Keratinocyte (primary cell): Measurements from ENCODE around the gene NFATC3. TPM values are rescaled to one million over a fixed set of nuclear protein-coding genes. Genes with fewer than 3 reads are reported as not detected.

Experiments
- DNase-seq: peaks from one replicate; pipeline ENCODE4 v3.0.0-alpha.2; 2011; ENCODE audit warnings: low read depth, missing footprints, low spot score
- FAIRE-seq: peaks from 2 replicates; lab custom pipeline; 2011; peaks lifted over from hg19 to GRCh38; lab: Jason Lieb, UNC
- H2AFZ ChIP-seq: 2 replicates; pipeline ENCODE4 v1.6.0; 2012; ENCODE audit warnings: low read length, control low read depth, inconsistent platforms; ENCODE audit not compliant: control insufficient read depth
- H3K27ac ChIP-seq: 2 replicates; pipeline ENCODE4 v1.5.1; 2011; ENCODE audit warnings: low read length; ENCODE audit not compliant: control insufficient read depth, insufficient read depth
- H3K27me3 ChIP-seq: 3 replicates; pipeline ENCODE4 v1.6.0; 2011; ENCODE audit warnings: low read length; ENCODE audit not compliant: control insufficient read depth, insufficient read depth; ENCODE audit errors: extremely low read depth
- H3K36me3 ChIP-seq, 2 experiments: 2 replicates in 1 of 2; 3 replicates in 1 of 2; pipeline ENCODE4 v1.5.1; 2011; ENCODE audit warnings: low read length in 2 of 2, mild to moderate bottlenecking in 1 of 2; ENCODE audit not compliant: control insufficient read depth in 2 of 2, insufficient read depth in 2 of 2; ENCODE audit errors: extremely low read depth in 1 of 2
- H3K4me1 ChIP-seq: 3 replicates; pipeline ENCODE4 v1.5.1; 2011; ENCODE audit warnings: low read length; ENCODE audit not compliant: control insufficient read depth, insufficient read depth; ENCODE audit errors: extremely low read depth
- H3K4me2 ChIP-seq: 3 replicates; pipeline ENCODE4 v1.6.0; 2011; ENCODE audit warnings: low read depth, low read length; ENCODE audit not compliant: control insufficient read depth, insufficient read depth; ENCODE audit errors: extremely low read depth
- H3K4me3 ChIP-seq, 3 experiments: fragments of 200-600 bp in 1 of 3; sonication (generic) in 1 of 3; 2 replicates in 2 of 3; 3 replicates in 1 of 3; pipeline ENCODE4 v1.5.1; 2011 to 2016; ENCODE audit warnings: low read length in 3 of 3, mild to moderate bottlenecking in 3 of 3, control low read depth in 2 of 3, inconsistent platforms in 1 of 3, low read depth in 1 of 3, mixed read lengths in 1 of 3, mixed run types in 1 of 3, moderate library complexity in 1 of 3; ENCODE audit not compliant: control insufficient read depth in 2 of 3, insufficient read depth in 2 of 3; ENCODE audit errors: extremely low read depth in 1 of 3
- H3K79me2 ChIP-seq: 2 replicates; pipeline ENCODE4 v1.6.0; 2012; ENCODE audit warnings: low read length; ENCODE audit not compliant: control insufficient read depth, insufficient read depth
- H3K9ac ChIP-seq: 3 replicates; pipeline ENCODE4 v1.6.0; 2011; ENCODE audit warnings: low read length; ENCODE audit not compliant: control insufficient read depth, insufficient read depth; ENCODE audit errors: extremely low read depth
- H3K9me1 ChIP-seq: 3 replicates; pipeline ENCODE4 v1.6.0; 2011; ENCODE audit warnings: low read length; ENCODE audit not compliant: control insufficient read depth, insufficient read depth; ENCODE audit errors: extremely low read depth
- H3K9me3 ChIP-seq: 2 replicates; pipeline ENCODE4 v1.5.1; 2012; ENCODE audit warnings: low read depth, low read length; ENCODE audit not compliant: control insufficient read depth
- H4K20me1 ChIP-seq: 3 replicates; pipeline ENCODE4 v1.6.0; 2011; ENCODE audit warnings: low read length; ENCODE audit not compliant: control insufficient read depth, insufficient read depth; ENCODE audit errors: extremely low read depth
- CTCF ChIP-seq, 3 experiments: IDR thresholded peaks in 1 of 3; conservative IDR thresholded peaks in 1 of 3; optimal IDR thresholded peaks in 1 of 3; 2 replicates in 2 of 3; 3 replicates in 1 of 3; pipeline versions ENCODE3 to v1.5.1; 2011; ENCODE audit warnings: low read length in 3 of 3, mild to moderate bottlenecking in 3 of 3, moderate library complexity in 2 of 3, control low read depth in 1 of 3, inconsistent platforms in 1 of 3; ENCODE audit not compliant: insufficient read depth in 2 of 3; ENCODE audit errors: extremely low read depth in 1 of 3
- EZH2 ChIP-seq: IDR thresholded peaks from one replicate; pipeline ENCODE4 v1.6.1; 2012; ENCODE audit warnings: inconsistent platforms, mild to moderate bottlenecking, low read length, moderate library complexity
- dilution Hi-C: fragments of 300-500 bp; cut with MboI; formaldehyde crosslinking; loops from one replicate; pipeline ENCODE4 v1.7.0; 2020; ENCODE audit warnings: low sequenced_read_pairs; ENCODE audit not compliant: extremely low pct_ligation_motif_present
- polyA plus RNA-seq, 5 experiments: library from polyadenylated mRNA; depleted of rRNA in 3 of 5; stranded (reverse) in 3 of 5; stranded (forward) in 1 of 5; unstranded in 1 of 5; fragments of >200 nt; gene quantifications; 1 replicate in 1 of 5; 2 replicates in 3 of 5; 3 replicates in 1 of 5; pipeline versions ENCODE4 v1.2.1 to v1.2.3, GENCODE V29; 2011 to 2012; ENCODE audit warnings: missing spikeins in 2 of 5, low read depth in 1 of 5, low replicate concordance in 1 of 5

The NFATC3 gene
- polyA plus RNA-seq, 1 donor (not counting 4 experiments of a cell fraction or from before 2014, with no cell fraction given): 11.5 TPM

- H3K27ac ChIP-seq: no peak overlapping the region
- no peaks in the 10 kb centered on the region for H3K27me3 ChIP-seq
- no peaks in the 10 kb centered on the region for H3K79me2 ChIP-seq
- DNase-seq: no peak
- H3K4me3 ChIP-seq: no peak overlapping the region
- H3K9ac ChIP-seq: no peak overlapping the region
- H4K20me1 ChIP-seq: peaks cover 5% of the 10 kb centered on the region
- H3K36me3 ChIP-seq: peaks cover 39 to 46% of the 10 kb centered on the region in 2 experiments
- peaks cover 14% of the 10 kb centered on the region for H3K4me1 ChIP-seq
- H3K9me1 ChIP-seq: peaks cover 2% of the 10 kb centered on the region
- no peaks in the 10 kb centered on the region for H3K9me3 ChIP-seq
- H2AFZ ChIP-seq: no peak overlapping the region
- FAIRE-seq: no peak
- TF ChIP-seq EZH2: no peak
- no peak for TF ChIP-seq CTCF (optimal IDR thresholded peaks at IDR 0.05 in 1 of 3, IDR thresholded peaks at IDR 0.05 in 1 of 3, conservative IDR thresholded peaks at IDR 0.05 in 1 of 3; ENCODE audit: extremely low read depth in 1 of 3, insufficient read depth in 2 of 3, low read length in 3 of 3)
- H3K4me2 ChIP-seq: no peak overlapping the region
- dilution Hi-C loops: no loop called here
These were observed 14.9 kb upstream of the NFATC3 start for GRCh38 chr16:68070249-68070730.

- Histone ChIP-seq H3K9me3 (no peaks in the 10 kb centered on the region), H3K27me3 (no peaks in the 10 kb centered on the region), H3K4me1 (peaks cover 14% of the 10 kb centered on the region), H3K36me3 (peaks cover 43 to 51% of the 10 kb centered on the region in 2 experiments), H4K20me1 (peaks cover 5% of the 10 kb centered on the region), H3K27ac (no peak overlapping the region), H3K4me2 (no peak overlapping the region), H3K4me3 (no peak overlapping the region), H3K79me2 (no peaks in the 10 kb centered on the region), H3K9me1 (peaks cover 2% of the 10 kb centered on the region), H3K9ac (no peak overlapping the region), H2AFZ (no peak overlapping the region)
- FAIRE-seq (no peak), DNase-seq (no peak)
- TF ChIP-seq CTCF (optimal IDR thresholded peaks at IDR 0.05 in 1 of 3, IDR thresholded peaks at IDR 0.05 in 1 of 3, conservative IDR thresholded peaks at IDR 0.05 in 1 of 3; ENCODE audit: extremely low read depth in 1 of 3, insufficient read depth in 2 of 3, low read length in 3 of 3): no peak
- no peak for TF ChIP-seq EZH2
- dilution Hi-C loops: no loop called here
These were observed 14.2 kb upstream of the NFATC3 start for GRCh38 chr16:68070806-68071517.
